HFFc6 (cell line): Measurements from ENCODE around the gene ZNF521. TPM values are rescaled to one million over a fixed set of nuclear protein-coding genes. Genes with fewer than 3 reads are reported as not detected.

Experiments used
- DNase-seq: peaks from one replicate; pipeline ENCODE4 v3.0.0-alpha.2; 2018
- H3K27ac Mint-ChIP-seq: 2 replicates; pipeline ENCODE4 v1.8.0; 2020; ENCODE audit warnings: mild to moderate bottlenecking, mixed read lengths
- H3K27me3 Mint-ChIP-seq: 2 replicates; pipeline ENCODE4 v1.8.0; 2021; ENCODE audit warnings: mild to moderate bottlenecking, moderate library complexity, mixed read lengths; ENCODE audit not compliant: insufficient read depth
- H3K36me3 Mint-ChIP-seq: 2 replicates; pipeline ENCODE4 v1.8.0; 2021; ENCODE audit warnings: low read depth, mixed read lengths
- H3K4me1 Mint-ChIP-seq: 2 replicates; pipeline ENCODE4 v1.8.0; 2020; ENCODE audit warnings: low read depth, mixed read lengths
- H3K4me3 Mint-ChIP-seq: 2 replicates; pipeline ENCODE4 v1.8.0; 2020; ENCODE audit warnings: mild to moderate bottlenecking, moderate library complexity, mixed read lengths
- H3K9me3 Mint-ChIP-seq: 2 replicates; pipeline ENCODE4 v1.8.0; 2020; ENCODE audit warnings: mild to moderate bottlenecking, mixed read lengths
- total RNA-seq, 6 experiments: library from RNA; stranded (reverse); fragmentation: NEBNext Ultra II Directional; extraction: Animal tissue kit (Norgen Biotek cat#: 25700); gene quantifications; 2 replicates in 1 of 6; 3 replicates in 5 of 6; pipeline ENCODE4 v1.2.3, GENCODE V29; 2021
- TF ChIP-seq, protein P1 (sequence below): fragments of 200-600 bp; sonication (generic); IDR thresholded peaks from 2 replicates; pipeline ENCODE4 v1.5.0; 2021; ENCODE audit warnings: antibody characterized with exemption, mild to moderate bottlenecking

The ZNF521 gene
- total RNA-seq, 6 experiments from 2014 or later, result 0.27 to 5.3 (median 0.84) TPM

DNA sequence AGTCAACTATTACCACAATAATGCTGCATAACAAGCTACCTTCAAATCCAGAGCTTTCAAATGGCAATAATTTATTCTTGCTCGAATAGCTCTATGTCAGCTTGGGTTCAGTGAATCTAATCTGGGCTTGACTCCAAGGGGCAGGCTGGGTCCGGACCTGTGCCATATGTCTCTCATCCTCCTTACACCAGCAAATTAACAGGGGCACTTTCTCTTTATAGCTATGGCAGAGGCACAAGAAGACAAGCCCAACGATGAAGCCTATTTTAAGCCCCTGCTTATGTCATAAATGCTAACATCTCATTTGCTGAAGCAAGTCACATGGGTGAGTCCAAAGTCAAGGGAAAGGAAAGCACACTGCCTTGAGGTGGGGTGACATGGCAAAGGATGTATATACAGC is 13.3 kb upstream of the ZNF521 start:
- peaks cover 8% of the 10 kb centered on the region; the same call in 1 of the 2 replicates for H3K27me3 Mint-ChIP-seq

DNA sequence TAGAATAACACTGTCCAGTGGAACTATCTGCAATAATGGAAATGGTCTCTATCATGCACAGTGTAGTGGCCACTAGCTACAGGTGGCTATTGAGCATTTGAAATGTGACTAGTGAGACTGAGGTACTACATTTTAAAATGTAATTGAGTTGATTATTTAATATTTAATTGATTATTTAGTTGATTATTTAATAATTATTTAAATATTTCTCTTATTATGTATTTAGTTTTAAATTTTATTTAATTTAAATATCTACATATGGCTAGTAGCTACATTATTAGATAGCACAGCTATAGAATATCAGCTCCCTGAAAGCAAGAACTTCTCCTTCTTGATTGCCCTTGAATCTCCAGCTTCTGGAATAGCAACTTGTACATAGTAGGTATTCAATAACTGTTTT is 12.8 kb upstream of the ZNF521 start:
- no peaks in the 10 kb centered on the region for H3K4me1 Mint-ChIP-seq
- TF ChIP-seq, protein P1, sequence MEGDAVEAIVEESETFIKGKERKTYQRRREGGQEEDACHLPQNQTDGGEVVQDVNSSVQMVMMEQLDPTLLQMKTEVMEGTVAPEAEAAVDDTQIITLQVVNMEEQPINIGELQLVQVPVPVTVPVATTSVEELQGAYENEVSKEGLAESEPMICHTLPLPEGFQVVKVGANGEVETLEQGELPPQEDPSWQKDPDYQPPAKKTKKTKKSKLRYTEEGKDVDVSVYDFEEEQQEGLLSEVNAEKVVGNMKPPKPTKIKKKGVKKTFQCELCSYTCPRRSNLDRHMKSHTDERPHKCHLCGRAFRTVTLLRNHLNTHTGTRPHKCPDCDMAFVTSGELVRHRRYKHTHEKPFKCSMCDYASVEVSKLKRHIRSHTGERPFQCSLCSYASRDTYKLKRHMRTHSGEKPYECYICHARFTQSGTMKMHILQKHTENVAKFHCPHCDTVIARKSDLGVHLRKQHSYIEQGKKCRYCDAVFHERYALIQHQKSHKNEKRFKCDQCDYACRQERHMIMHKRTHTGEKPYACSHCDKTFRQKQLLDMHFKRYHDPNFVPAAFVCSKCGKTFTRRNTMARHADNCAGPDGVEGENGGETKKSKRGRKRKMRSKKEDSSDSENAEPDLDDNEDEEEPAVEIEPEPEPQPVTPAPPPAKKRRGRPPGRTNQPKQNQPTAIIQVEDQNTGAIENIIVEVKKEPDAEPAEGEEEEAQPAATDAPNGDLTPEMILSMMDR, result no peak
- H3K27me3 Mint-ChIP-seq, result peaks cover 8% of the 10 kb centered on the region; the same call in 1 of the 2 replicates

More for the DNA sequence above, 13.3 kb upstream of the ZNF521 start:
- H3K27ac Mint-ChIP-seq, result no peak overlapping the region
- H3K36me3 Mint-ChIP-seq, result no peaks in the 10 kb centered on the region
- H3K9me3 Mint-ChIP-seq, result no peaks in the 10 kb centered on the region
- TF ChIP-seq, protein P1, result no peak
- no peak overlapping the region for H3K4me3 Mint-ChIP-seq
- DNase-seq, result no peak
- H3K4me1 Mint-ChIP-seq, result no peaks in the 10 kb centered on the region

DNA sequence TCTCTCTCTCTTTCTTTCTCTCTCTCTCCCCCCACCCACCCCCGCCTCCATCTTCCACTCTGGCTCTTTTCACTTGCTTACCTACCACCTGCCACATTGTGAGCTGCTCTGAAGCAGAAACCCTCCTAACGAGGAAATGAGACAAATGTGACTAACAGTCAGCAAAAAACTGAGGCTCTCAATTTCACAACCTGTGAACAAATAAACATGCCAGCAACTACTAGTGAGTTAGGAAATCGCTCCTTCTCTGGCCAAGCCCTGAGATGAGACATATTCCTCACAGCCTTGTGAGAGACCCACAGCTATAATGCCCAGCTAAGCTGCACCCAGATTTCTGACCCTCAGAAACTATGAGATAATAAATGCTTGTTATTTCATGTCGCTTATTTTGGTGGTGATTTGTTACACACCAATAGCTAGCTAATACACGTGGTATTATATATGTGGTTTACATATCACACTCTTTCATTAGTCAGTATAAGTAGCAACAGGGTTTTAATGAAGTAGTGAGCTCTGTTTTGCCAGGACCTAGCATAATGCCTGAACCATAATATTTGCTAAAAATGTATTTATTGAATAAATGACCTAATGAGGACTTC is 8.4 kb upstream of the ZNF521 start:
- TF ChIP-seq, protein P1, result no peak
- Mint-ChIP-seq H3K36me3 (no peaks in the 10 kb centered on the region), H3K4me3 (no peak overlapping the region), H3K4me1 (no peaks in the 10 kb centered on the region), H3K27me3 (peaks cover 9% of the 10 kb centered on the region; the same call in 1 of the 2 replicates), H3K9me3 (no peaks in the 10 kb centered on the region), H3K27ac (no peak overlapping the region)
- no peak for DNase-seq

More for the DNA sequence above, 12.8 kb upstream of the ZNF521 start:
- H3K36me3 Mint-ChIP-seq, result no peaks in the 10 kb centered on the region
- H3K4me3 Mint-ChIP-seq, result no peak overlapping the region
- no peak overlapping the region for H3K27ac Mint-ChIP-seq
- H3K9me3 Mint-ChIP-seq, result no peaks in the 10 kb centered on the region
- DNase-seq, result no peak

DNA sequence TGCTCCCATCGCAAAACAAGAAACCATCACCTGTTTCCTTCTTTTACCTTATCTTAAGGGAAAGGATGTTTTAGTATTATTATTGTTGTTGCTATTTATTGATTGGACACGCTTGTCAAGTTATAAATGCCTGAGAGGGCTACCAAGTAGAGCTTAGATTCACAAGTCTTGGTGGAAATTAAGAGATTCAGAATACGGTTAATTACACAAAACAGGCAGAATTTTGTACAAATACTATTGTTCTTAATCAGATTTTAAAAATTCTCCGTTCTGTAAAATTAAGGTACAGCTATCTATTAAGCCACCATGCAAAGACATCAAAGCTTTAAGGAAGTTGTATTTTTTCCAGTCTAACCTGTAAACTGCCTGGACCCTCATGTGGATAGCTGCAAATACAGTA is 1.1 kb upstream of the ZNF521 start:
- H3K27ac Mint-ChIP-seq, result no peak overlapping the region
- no peak for DNase-seq
- no peaks in the 10 kb centered on the region for H3K9me3 Mint-ChIP-seq
- no peak overlapping the region for H3K4me3 Mint-ChIP-seq
- TF ChIP-seq, protein P1, result no peak
- H3K27me3 Mint-ChIP-seq, result peaks cover 13% of the 10 kb centered on the region
- H3K4me1 Mint-ChIP-seq, result peaks cover 18% of the 10 kb centered on the region
- H3K36me3 Mint-ChIP-seq, result no peaks in the 10 kb centered on the region

DNA sequence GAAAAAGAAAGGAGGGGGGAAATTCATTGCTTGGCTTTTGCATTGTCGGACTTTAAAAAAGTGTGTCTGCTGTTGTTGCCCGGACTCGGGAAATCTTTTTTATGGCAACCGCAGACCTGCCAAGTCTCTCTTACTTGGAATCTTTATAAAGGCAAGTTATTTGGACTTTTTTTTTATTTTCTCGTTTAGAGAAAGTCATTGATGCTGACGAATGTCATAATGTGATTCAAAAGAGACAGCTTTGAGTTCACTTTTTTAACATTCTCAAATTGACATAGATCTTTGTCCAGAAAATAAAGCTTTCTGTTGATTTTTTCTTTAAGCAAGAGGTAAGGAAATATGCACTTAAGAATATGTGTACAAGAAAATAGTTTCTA is 651 bp upstream of the ZNF521 start:
- Mint-ChIP-seq H3K9me3 (no peaks in the 10 kb centered on the region), H3K4me3 (peak overlapping the region; percentile 85), H3K36me3 (no peaks in the 10 kb centered on the region), H3K4me1 (peaks cover 18% of the 10 kb centered on the region), H3K27ac (peak overlapping the region; percentile 65; the same call in 1 of the 2 replicates), H3K27me3 (peaks cover 13% of the 10 kb centered on the region)
- TF ChIP-seq, protein P1, result no peak; the same call in 1 of the 2 replicates
- DNase-seq, result no peak
